ENCODE measurements around the gene SFT2D3.

DNA sequence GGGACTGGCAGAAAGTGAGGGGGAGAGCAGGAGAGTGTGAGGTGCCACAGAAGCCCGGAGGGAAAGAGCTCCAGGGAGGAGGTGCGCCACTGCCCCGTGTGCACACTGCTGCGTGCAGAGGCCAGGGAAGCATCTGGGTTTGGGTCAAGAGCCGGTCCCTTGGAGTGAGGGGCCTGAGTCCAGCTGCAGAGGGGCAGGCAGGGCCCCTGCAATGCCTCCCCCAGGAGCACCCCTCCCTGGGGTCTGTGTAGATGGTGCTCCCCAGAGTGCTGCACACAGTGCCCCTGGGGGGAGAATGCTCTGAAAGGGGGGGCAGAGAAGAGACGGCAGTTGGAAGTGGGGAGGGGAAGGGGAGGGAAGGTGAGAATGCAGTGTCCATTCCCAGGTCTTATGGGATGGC, 22.3 kb upstream of the SFT2D3 start:
- TF ChIP-seq, protein P1, sequence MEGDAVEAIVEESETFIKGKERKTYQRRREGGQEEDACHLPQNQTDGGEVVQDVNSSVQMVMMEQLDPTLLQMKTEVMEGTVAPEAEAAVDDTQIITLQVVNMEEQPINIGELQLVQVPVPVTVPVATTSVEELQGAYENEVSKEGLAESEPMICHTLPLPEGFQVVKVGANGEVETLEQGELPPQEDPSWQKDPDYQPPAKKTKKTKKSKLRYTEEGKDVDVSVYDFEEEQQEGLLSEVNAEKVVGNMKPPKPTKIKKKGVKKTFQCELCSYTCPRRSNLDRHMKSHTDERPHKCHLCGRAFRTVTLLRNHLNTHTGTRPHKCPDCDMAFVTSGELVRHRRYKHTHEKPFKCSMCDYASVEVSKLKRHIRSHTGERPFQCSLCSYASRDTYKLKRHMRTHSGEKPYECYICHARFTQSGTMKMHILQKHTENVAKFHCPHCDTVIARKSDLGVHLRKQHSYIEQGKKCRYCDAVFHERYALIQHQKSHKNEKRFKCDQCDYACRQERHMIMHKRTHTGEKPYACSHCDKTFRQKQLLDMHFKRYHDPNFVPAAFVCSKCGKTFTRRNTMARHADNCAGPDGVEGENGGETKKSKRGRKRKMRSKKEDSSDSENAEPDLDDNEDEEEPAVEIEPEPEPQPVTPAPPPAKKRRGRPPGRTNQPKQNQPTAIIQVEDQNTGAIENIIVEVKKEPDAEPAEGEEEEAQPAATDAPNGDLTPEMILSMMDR (IDR thresholded peaks at IDR 0.05), result no peak
- no peak for TF ChIP-seq EZH2 (IDR thresholded peaks at IDR 0.05; ENCODE audit: borderline replicate concordance, insufficient read depth, low read depth, low read length, poor library complexity, severe bottlenecking)
